Activated naive CD4-positive, alpha-beta T cell treated with anti-CD3 and anti-CD28 coated beads, Interleukin-2, amount 50 U/mL, for 72 hours (primary cell): Measurements from ENCODE around the gene SMIM29. TPM values are rescaled to one million over a fixed set of nuclear protein-coding genes. Genes with fewer than 3 reads are reported as not detected.

Experiments
- ATAC-seq, 2 donors: fragments of 150-1000 bp; cut with Tn5 transposase; 2 replicates each; pipeline ENCODE4 v1.10.0; 2021; ENCODE audit warnings: mild to moderate bottlenecking in 2 of 2, moderate library complexity in 2 of 2
- DNase-seq, 2 donors: peaks; one replicate each; pipeline ENCODE4 v3.0.0; 2021 to 2022; ENCODE audit warnings: low spot score in 2 of 2
- H3K27ac Mint-ChIP-seq, 2 donors: one replicate each; pipeline ENCODE4 v1.8.0; 2022; ENCODE audit warnings: mild to moderate bottlenecking in 2 of 2, mixed read lengths in 2 of 2
- H3K36me3 Mint-ChIP-seq, 2 donors: one replicate each; pipeline ENCODE4 v1.8.0; 2022; ENCODE audit warnings: mixed read lengths in 2 of 2
- H3K9me3 Mint-ChIP-seq, 2 donors: one replicate each; pipeline ENCODE4 v1.8.0; 2022; ENCODE audit warnings: mixed read lengths in 2 of 2
- total RNA-seq, 2 donors: library from RNA; stranded (reverse); gene quantifications; one replicate each; pipeline ENCODE4 v1.2.3, GENCODE V29; 2022

Gene SMIM29
- total RNA-seq, 2 donors from 2014 or later: 12.8 to 25.1 TPM

- peak; percentile 73 to 77 for ATAC-seq
- Mint-ChIP-seq H3K36me3 (peaks cover 18 to 32% of the 10 kb centered on the region in 2 donors), H3K9me3 (no peaks in the 10 kb centered on the region), H3K27ac (peak within 1 kb of the TSS; percentile 90 to 96)
- peak; percentile 87 to 88 for DNase-seq
These were observed 12.1 kb downstream of the SMIM29 start, which contains the start of gene HMGA1 for GRCh38 chr6:34236443-34237315. Gene HMGA1, plus strand, starts transcription at chr6:34236873. Its CDS starts 3,908 bp downstream, at chr6:34240781.

- DNase-seq: no peak
- no peaks in the 10 kb centered on the region for H3K9me3 Mint-ChIP-seq
- H3K27ac Mint-ChIP-seq: peak overlapping the region; percentile 90 to 96
- peak; percentile 33 to 35 for ATAC-seq
- peaks cover 12 to 26% of the 10 kb centered on the region in 2 donors for H3K36me3 Mint-ChIP-seq
These were observed 12.7 kb downstream of the SMIM29 start for GRCh38 chr6:34236131-34236442.

- peaks cover 8 to 20% of the 10 kb centered on the region in 2 donors for H3K36me3 Mint-ChIP-seq
- H3K27ac Mint-ChIP-seq: peak overlapping the region; percentile 90 to 96
- ATAC-seq (peak; percentile 64 to 75), DNase-seq (peak; percentile 63 to 83)
- H3K9me3 Mint-ChIP-seq: no peaks in the 10 kb centered on the region
These were observed 13.3 kb downstream of the SMIM29 start for GRCh38 chr6:34235307-34236130.

- DNase-seq: peak in 1 of 2 donors; percentile 60
- Mint-ChIP-seq H3K27ac (peak overlapping the region in 1 of 2 donors; percentile 84), H3K36me3 (peaks cover 8 to 15% of the 10 kb centered on the region in 2 donors), H3K9me3 (no peaks in the 10 kb centered on the region)
- ATAC-seq: no peak
These were observed 14.0 kb downstream of the SMIM29 start for GRCh38 chr6:34234667-34235306.

GRCh38 chr6:34233867-34234266, 14.9 kb downstream of the SMIM29 start:
- peak overlapping the region in 1 of 2 donors; percentile 21 for H3K27ac Mint-ChIP-seq
- DNase-seq: no peak
- H3K36me3 Mint-ChIP-seq: peaks cover 8 to 10% of the 10 kb centered on the region in 2 donors
- ATAC-seq: no peak
- H3K9me3 Mint-ChIP-seq: no peaks in the 10 kb centered on the region

- Mint-ChIP-seq H3K9me3 (no peaks in the 10 kb centered on the region), H3K27ac (no peak overlapping the region), H3K36me3 (peaks cover 0 to under 1% of the 10 kb centered on the region in 2 donors)
- ATAC-seq: no peak
- DNase-seq: no peak
These were observed 15.9 kb downstream of the SMIM29 start for GRCh38 chr6:34232901-34233300.

GRCh38 chr6:34231566-34232336, 17.1 kb downstream of the SMIM29 start:
- ATAC-seq: no peak
- DNase-seq: no peak
- H3K36me3 Mint-ChIP-seq: no peaks in the 10 kb centered on the region
- no peaks in the 10 kb centered on the region for H3K9me3 Mint-ChIP-seq
- no peak overlapping the region for H3K27ac Mint-ChIP-seq

GRCh38 chr6:34230653-34231371, 18.0 kb downstream of the SMIM29 start:
- Mint-ChIP-seq H3K9me3 (no peaks in the 10 kb centered on the region), H3K27ac (no peak overlapping the region), H3K36me3 (no peaks in the 10 kb centered on the region)
- ATAC-seq: no peak
- DNase-seq: no peak

- no peaks in the 10 kb centered on the region for H3K9me3 Mint-ChIP-seq
- H3K27ac Mint-ChIP-seq: no peak overlapping the region
- H3K36me3 Mint-ChIP-seq: no peaks in the 10 kb centered on the region
- ATAC-seq (no peak), DNase-seq (no peak)
These were observed 18.9 kb downstream of the SMIM29 start for GRCh38 chr6:34229877-34230276.

- no peak for DNase-seq
- no peak overlapping the region for H3K27ac Mint-ChIP-seq
- H3K36me3 Mint-ChIP-seq: no peaks in the 10 kb centered on the region
- H3K9me3 Mint-ChIP-seq: no peaks in the 10 kb centered on the region
- no peak for ATAC-seq
These were observed 20.9 kb downstream of the SMIM29 start for GRCh38 chr6:34227761-34228421.

GRCh38 chr6:34226731-34227586, 21.8 kb downstream of the SMIM29 start:
- no peak for DNase-seq
- Mint-ChIP-seq H3K27ac (peak overlapping the region in 1 of 2 donors; percentile 21), H3K36me3 (no peaks in the 10 kb centered on the region), H3K9me3 (no peaks in the 10 kb centered on the region)
- no peak for ATAC-seq

- peak overlapping the region in 1 of 2 donors; percentile 21 for H3K27ac Mint-ChIP-seq
- ATAC-seq (no peak), DNase-seq (no peak)
- H3K36me3 Mint-ChIP-seq: no peaks in the 10 kb centered on the region
- H3K9me3 Mint-ChIP-seq: no peaks in the 10 kb centered on the region
These were observed 22.7 kb downstream of the SMIM29 start for GRCh38 chr6:34226066-34226465.

- ATAC-seq (no peak), DNase-seq (no peak)
- H3K27ac Mint-ChIP-seq: no peak overlapping the region
- H3K36me3 Mint-ChIP-seq: no peaks in the 10 kb centered on the region
- no peaks in the 10 kb centered on the region for H3K9me3 Mint-ChIP-seq
These were observed 23.3 kb downstream of the SMIM29 start for GRCh38 chr6:34225551-34225950.
